Activated CD4-positive, alpha-beta T cell treated with anti-CD3 and anti-CD28 coated beads, Interleukin-2, amount 50 U/mL, for 16 hours (primary cell): ENCODE results near the gene SEMA5A.

Experiments
- DNase-seq: peaks from one replicate; pipeline ENCODE4 v3.0.0-alpha.2; 2020

SEMA5A gene

GRCh38 chr5:9149988-9150387, 395.9 kb downstream of the SEMA5A start:
- no peak for DNase-seq

- DNase-seq = no peak
Observed at GRCh38 chr5:9148242-9148641, 397.6 kb downstream of the SEMA5A start.

- DNase-seq = no peak
Observed at GRCh38 chr5:9140711-9141110, 405.2 kb downstream of the SEMA5A start.

- no peak for DNase-seq
Observed at GRCh38 chr5:9140202-9140601, 405.7 kb downstream of the SEMA5A start.

GRCh38 chr5:9139344-9139743, 406.5 kb downstream of the SEMA5A start:
- no peak for DNase-seq

- DNase-seq = no peak
Observed at GRCh38 chr5:9128136-9128535, 417.7 kb downstream of the SEMA5A start.

GRCh38 chr5:9126490-9126889, 419.4 kb downstream of the SEMA5A start:
- no peak for DNase-seq

- DNase-seq = no peak
Observed at GRCh38 chr5:9125852-9126251, 420.0 kb downstream of the SEMA5A start.

- no peak for DNase-seq
Observed at GRCh38 chr5:9124838-9125237, 421.0 kb downstream of the SEMA5A start.

- no peak for DNase-seq
Observed at GRCh38 chr5:9124071-9124470, 421.8 kb downstream of the SEMA5A start.

GRCh38 chr5:9122528-9122927, 423.3 kb downstream of the SEMA5A start:
- DNase-seq = no peak

- no peak for DNase-seq
Observed at GRCh38 chr5:9121597-9121996, 424.3 kb downstream of the SEMA5A start.

- DNase-seq = no peak
Observed at GRCh38 chr5:9118852-9119251, 427.0 kb downstream of the SEMA5A start.

GRCh38 chr5:9115093-9115492, 430.8 kb downstream of the SEMA5A start:
- DNase-seq = no peak

- no peak for DNase-seq
Observed at GRCh38 chr5:9112520-9113291, 433.2 kb downstream of the SEMA5A start.

GRCh38 chr5:9108162-9108561, 437.7 kb downstream of the SEMA5A start:
- no peak for DNase-seq

GRCh38 chr5:9105851-9106250, 440.0 kb downstream of the SEMA5A start:
- no peak for DNase-seq

GRCh38 chr5:9104571-9105339, 441.1 kb downstream of the SEMA5A start:
- no peak for DNase-seq

- DNase-seq = no peak
Observed at GRCh38 chr5:9103290-9103689, 442.6 kb downstream of the SEMA5A start.

GRCh38 chr5:9099689-9100088, 446.2 kb downstream of the SEMA5A start:
- DNase-seq = no peak

- no peak for DNase-seq
Observed at GRCh38 chr5:9098990-9099389, 446.9 kb downstream of the SEMA5A start.

GRCh38 chr5:9094582-9094981, 451.3 kb downstream of the SEMA5A start:
- no peak for DNase-seq

- no peak for DNase-seq
Observed at GRCh38 chr5:9091896-9092662, 453.8 kb downstream of the SEMA5A start.
